8988T (cell line): ENCODE results near the gene GNPTAB.

ENCODE experiments used
- DNase-seq: peaks from one replicate; pipeline ENCODE4 v3.0.0; 2011

The GNPTAB gene

GRCh38 chr12:101727098-101727497, 103.7 kb downstream of the GNPTAB start:
- DNase-seq: no peak

- DNase-seq: no peak
Measured at GRCh38 chr12:101722392-101722791, 108.4 kb downstream of the GNPTAB start.

GRCh38 chr12:101720118-101720517, 110.6 kb downstream of the GNPTAB start:
- no peak for DNase-seq

- no peak for DNase-seq
Measured at GRCh38 chr12:101719566-101719965, 111.2 kb downstream of the GNPTAB start.

DNA sequence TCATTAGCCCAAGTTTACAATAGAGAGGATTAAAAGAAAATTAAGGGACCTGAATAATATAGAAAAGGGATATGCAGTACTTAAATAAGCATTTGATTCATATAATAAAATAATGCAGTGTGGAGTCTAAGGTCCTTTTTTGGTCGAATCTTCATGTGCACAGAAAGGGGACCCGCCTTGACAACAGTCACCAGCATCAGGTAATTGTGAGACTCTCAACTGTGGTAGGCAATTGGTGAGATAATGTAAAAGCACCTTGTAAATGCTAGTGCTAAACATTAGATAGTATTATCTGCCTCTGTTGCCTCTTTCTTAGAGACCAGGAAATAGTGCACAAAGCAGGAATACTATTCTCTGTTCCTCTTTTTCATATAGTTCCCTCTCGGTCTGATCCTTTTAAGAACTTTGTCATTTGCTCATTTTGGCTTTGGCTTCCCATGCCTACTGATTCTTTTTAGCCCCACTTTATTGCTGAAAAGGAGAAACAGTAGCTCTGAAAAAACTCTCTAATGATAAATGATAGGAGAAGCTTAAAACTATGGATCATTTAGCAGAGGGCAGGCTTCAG, 115.8 kb downstream of the GNPTAB start:
- no peak for DNase-seq

GRCh38 chr12:101713930-101714329, 116.8 kb downstream of the GNPTAB start:
- DNase-seq: no peak

DNA sequence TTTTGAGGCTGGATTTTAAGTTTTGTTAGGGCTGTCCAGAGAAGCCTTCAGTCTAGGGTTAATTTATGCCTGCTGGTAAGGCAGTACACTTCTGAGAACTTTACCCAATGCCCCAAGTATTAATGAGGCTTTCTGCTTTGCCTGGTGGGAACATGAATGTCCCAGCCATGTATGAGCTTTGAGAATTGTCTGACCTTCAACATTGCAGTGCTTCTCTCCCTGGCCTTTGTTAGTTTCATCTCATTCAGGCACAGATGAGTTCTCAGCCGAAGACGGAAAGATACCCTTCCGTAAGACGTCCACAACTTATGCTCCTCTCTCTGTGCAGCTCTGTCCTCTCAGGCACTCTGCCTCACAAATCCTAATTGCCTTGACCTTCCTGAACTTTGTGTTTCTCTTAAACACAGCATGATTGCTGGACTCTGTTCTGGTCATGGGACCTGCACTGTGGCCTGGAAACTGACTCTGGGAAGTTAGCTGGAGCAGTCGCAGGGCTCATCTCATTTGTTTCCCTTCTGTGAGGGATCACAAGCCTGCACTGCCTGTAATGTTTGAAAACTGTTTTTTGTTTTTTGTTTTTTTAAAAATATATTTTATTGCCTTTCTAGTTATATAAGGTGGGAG, 117.6 kb downstream of the GNPTAB start:
- DNase-seq: no peak

- no peak for DNase-seq
Measured at GRCh38 chr12:101710288-101710687, 120.5 kb downstream of the GNPTAB start.

DNA sequence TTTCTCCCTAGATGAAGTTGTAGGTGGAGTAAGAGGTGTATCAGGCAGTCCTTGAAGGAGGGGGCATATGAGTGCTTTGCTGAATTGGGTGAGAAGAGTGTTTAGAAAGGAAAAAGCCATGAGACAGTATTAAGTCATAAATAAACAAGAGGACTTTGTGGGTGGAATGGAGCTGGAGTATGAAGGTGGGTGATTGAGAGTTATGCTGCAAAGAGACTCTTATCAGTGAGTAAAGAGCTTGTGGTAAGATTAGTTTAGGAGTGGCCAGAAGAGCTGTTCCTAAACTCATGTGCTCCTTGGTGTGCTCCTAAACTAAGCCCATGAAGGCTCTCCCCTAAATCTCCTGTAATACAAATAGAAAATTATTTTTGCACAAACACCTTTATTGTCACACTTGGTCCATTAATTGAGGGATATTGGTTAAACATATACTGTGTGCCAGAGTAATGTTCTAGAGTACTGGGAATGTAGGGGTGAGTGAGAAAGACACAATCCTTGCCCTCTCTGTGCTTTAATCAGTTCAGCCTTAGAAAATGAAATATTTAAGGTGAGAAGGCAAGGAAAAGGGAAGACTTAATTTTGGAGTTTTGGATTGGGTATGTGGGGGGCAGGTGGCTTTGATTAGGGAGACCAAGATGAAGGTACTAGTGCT, 123.5 kb downstream of the GNPTAB start:
- DNase-seq: no peak

DNA sequence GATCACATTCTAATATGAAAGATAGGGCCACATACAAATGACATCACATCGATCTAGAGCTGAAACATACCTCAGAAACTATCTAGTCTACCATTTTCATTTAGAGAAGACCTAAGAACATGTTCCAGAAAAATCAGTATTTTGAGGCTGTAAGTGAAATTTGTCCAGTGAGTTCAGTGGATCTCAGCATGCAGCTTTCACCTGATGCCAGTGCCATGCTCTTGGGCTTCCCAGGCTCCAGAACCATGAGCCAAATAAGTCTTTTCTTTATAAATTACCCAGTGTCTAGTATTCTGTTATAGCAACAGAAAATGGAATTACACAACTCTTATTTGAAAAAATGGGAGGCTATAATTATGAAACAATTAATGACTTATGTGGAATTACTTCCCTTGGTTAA, 124.4 kb downstream of the GNPTAB start:
- no peak for DNase-seq

DNA sequence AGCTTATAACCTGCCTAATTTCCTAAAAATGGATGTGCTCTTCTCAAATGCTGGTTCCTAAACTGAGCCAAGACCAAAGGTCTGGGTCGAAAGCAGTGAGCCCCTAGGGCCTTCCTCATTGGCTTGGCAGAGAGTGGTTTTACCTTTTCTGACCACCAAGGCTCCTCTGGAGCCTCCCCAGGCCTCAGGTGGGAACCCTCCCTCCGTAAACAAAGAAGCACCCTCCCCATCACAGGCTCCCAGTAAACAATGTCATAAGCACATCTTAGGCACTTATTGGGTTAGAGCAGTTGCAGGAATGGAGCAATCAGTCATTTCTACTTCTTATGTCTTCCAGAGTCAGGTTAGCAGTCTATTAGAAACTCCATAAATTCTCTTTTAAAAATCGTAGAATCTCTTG, 127.3 kb downstream of the GNPTAB start:
- no peak for DNase-seq

- DNase-seq: no peak
Measured at GRCh38 chr12:101700299-101700820, 130.4 kb downstream of the GNPTAB start.

- no peak for DNase-seq
Measured at GRCh38 chr12:101698800-101699347, 131.9 kb downstream of the GNPTAB start.

GRCh38 chr12:101697930-101698799, 132.6 kb downstream of the GNPTAB start:
- peak; percentile 37 for DNase-seq

DNA sequence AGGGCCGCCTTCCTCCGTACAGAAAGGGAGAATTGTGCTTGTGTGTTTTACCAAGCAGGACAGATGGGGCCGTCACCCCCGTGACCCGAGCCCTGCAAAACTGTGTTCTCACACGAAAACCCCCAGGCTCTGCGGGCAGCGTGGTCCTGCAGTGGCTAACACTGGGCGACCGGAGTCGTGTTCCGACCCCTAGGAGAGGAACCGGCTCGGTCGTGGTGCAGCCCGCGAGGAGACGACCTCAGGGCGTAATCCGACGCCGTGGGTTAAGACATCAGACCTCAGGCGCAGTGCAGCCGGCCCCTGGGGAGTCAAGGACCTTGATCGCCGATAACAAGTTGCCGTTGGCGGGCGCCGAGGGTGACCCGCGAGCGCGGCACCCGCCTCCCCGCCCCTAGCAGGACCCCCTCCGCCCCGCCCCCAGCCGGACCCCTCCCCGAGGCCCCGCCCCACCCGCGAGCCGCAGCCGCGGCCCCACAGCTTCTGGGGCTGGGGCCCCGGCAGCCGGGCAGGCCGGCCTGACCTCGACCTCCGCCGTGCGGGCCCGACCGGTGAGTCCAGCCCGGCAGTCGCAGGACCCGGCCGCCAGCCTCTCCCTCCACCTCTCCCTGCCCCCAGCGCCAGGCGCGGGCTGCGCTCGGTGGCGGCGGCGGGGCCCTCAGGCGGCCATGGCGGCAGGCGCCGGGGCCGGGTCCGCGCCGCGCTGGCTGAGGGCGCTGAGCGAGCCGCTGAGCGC, 133.4 kb downstream of the GNPTAB start, which contains the start of gene CHPT1:
CHPT1 (plus strand) TSS at position 444 of the 733 bp plus-strand sequence; CDS start at position 666, 222 bp downstream.
- DNase-seq: peak; percentile 67

- no peak for DNase-seq
Measured at GRCh38 chr12:101696251-101697196, 134.2 kb downstream of the GNPTAB start.

GRCh38 chr12:101695706-101696105, 135.1 kb downstream of the GNPTAB start:
- DNase-seq: no peak
